Cardiac fibroblast (primary cell): ENCODE results near the gene ENTPD6.

Source experiments
- DNase-seq, 2 donors: peaks; one replicate each; pipeline versions ENCODE4 v3.0.0 to v3.0.0-alpha.2; 2010; ENCODE audit warnings: low read depth in 2 of 2
- H3K4me3 ChIP-seq, 2 donors: replicated peaks in 1 of 2; 1 replicate in 1 of 2; 2 replicates in 1 of 2; pipeline ENCODE4 v1.5.1; 2011; ENCODE audit warnings: low read depth in 2 of 2, low read length in 2 of 2, mild to moderate bottlenecking in 2 of 2, moderate library complexity in 1 of 2
- TF ChIP-seq, protein P1 (sequence below): IDR thresholded peaks from one replicate; pipeline ENCODE4 v1.5.1; 2011; ENCODE audit warnings: low read depth, mild to moderate bottlenecking, low read length, inconsistent platforms

The ENTPD6 gene

DNA sequence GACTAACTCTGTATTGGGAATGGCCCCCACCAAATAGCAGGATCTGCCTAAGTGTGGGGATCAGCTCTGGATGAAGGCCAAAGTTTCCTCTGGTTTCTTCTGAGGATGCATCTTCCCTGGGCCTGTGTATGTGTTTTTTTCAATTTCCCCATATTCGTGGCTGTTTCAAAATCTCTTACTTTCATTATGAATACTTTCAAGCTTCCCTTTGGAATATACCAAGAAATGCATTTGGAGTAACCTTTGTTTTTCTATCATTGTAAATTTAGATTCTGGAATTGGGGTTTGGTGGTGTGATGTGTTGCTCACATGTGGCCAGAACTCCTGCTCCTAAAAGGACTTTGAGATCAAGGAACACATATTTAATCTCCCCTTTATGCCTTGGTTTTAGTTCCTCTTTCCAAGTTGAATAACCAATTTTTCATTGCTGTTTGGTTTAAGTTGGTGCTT is 8.4 kb downstream of the ENTPD6 start:
- H3K4me3 ChIP-seq: no peak overlapping the region
- no peak for DNase-seq
- TF ChIP-seq, protein P1, sequence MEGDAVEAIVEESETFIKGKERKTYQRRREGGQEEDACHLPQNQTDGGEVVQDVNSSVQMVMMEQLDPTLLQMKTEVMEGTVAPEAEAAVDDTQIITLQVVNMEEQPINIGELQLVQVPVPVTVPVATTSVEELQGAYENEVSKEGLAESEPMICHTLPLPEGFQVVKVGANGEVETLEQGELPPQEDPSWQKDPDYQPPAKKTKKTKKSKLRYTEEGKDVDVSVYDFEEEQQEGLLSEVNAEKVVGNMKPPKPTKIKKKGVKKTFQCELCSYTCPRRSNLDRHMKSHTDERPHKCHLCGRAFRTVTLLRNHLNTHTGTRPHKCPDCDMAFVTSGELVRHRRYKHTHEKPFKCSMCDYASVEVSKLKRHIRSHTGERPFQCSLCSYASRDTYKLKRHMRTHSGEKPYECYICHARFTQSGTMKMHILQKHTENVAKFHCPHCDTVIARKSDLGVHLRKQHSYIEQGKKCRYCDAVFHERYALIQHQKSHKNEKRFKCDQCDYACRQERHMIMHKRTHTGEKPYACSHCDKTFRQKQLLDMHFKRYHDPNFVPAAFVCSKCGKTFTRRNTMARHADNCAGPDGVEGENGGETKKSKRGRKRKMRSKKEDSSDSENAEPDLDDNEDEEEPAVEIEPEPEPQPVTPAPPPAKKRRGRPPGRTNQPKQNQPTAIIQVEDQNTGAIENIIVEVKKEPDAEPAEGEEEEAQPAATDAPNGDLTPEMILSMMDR: no peak

DNA sequence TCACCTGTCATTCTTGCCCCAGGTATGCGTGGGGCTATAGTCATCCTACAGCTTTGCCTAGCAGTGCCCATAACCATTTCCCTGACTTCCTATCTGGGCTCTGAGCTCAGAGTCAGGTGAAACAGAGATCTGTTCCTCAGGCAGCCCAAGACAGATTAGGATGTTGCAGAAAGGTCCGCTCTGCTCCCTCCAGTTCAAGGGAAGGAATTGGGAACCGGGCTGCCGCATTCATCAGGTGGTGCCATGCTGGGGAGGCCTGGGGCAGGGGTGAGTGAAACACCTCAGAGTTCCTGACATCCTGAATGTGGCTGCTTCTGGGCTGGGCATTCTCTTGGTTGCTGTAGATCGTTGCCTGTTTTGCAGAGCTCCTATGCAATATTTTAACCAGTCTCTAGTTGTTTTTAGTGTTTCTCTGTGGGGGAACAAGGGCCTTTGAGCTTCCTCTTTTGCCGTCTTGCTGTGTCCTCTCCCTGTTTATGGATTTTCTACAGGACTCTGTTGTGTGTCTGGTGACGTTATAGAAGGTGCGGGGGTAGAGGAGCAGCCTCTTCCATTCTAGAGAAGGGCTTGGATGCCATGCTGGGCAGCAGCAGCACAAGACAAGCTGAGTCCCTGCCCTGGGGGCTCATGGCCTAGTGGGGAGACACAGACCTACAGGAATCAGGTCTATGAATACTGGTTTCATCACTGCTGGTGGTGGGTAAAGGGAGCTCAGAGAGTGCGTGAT is 9.2 kb downstream of the ENTPD6 start:
- no peak overlapping the region for H3K4me3 ChIP-seq
- DNase-seq: no peak
- TF ChIP-seq, protein P1: no peak

DNA sequence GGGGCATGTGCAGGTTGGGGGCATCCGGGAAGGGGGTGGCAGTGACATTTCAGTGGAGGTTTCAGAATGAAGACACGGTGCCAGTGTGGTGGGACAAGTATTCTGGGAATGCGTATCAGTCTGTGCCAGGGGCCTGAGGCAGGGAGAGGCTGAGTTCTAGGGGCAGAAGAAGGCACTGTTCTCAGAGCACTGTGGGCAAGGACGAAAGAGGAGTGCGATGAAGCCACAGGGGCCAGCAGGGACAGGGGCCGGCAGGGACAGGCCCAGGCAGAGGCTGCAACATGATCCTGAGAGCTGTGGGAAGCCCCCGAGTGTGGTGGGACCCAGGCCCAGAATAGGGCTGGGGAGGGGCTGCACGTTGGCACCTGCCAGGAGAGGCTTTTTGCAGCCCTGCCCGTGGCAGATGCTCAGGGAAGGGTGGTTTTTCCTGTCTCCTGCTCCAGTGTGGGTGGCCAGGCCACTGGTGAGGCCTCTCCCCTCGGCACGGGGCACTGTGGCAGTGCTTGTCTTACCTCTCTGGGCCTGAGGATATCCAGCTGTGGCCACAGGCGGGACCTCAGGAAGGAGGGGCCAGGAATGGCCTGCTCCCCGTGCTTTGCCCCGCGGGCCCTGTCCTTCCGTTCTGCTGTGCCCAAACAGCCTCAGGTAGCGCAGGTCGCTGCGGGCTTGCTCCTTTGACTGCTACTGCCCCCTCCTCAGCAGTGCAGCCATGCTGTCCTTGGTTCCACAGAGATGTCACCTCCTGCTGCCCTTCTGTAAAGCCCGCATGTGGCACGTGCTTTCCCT is 10.0 kb downstream of the ENTPD6 start:
- no peak for DNase-seq
- H3K4me3 ChIP-seq: no peak overlapping the region
- TF ChIP-seq, protein P1: no peak

DNA sequence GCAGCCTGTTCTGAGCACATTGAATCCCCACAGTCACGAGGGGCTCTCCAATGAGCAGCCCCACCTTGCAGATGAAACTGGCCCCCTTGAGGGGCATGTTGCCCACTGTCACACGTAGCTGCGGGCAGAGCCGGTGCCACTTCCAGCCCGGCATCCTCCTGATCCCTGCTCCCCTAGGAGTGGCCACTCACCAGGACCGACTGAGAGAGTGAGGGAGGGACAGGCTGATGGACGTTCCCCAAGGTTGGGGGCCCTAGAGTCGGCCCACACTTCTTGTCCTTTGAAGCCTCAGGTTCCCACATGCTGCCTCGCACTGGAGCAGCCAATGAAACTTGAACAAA is 10.5 kb downstream of the ENTPD6 start:
- TF ChIP-seq, protein P1: no peak
- DNase-seq: no peak
- no peak overlapping the region for H3K4me3 ChIP-seq

DNA sequence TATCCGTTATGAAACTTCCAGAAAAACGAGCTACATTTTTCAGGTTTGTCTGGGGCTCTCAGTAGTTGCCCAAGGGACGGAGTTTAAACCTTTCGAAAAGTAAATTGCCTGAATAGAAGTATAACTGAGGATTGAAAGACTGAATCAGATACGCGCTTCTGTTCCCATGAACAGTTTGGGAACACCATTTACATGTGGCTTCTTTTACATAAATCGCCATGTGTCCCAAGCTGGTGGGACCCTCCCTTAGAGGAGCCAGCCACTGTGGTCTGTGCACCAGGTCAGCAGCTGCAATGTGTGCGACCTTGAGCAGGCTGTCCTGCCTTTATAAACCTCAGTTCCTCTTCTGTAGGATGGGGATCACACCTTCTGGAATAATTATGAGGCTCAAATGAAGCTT is 11.0 kb downstream of the ENTPD6 start:
- no peak for DNase-seq
- TF ChIP-seq, protein P1: no peak
- no peak overlapping the region for H3K4me3 ChIP-seq

DNA sequence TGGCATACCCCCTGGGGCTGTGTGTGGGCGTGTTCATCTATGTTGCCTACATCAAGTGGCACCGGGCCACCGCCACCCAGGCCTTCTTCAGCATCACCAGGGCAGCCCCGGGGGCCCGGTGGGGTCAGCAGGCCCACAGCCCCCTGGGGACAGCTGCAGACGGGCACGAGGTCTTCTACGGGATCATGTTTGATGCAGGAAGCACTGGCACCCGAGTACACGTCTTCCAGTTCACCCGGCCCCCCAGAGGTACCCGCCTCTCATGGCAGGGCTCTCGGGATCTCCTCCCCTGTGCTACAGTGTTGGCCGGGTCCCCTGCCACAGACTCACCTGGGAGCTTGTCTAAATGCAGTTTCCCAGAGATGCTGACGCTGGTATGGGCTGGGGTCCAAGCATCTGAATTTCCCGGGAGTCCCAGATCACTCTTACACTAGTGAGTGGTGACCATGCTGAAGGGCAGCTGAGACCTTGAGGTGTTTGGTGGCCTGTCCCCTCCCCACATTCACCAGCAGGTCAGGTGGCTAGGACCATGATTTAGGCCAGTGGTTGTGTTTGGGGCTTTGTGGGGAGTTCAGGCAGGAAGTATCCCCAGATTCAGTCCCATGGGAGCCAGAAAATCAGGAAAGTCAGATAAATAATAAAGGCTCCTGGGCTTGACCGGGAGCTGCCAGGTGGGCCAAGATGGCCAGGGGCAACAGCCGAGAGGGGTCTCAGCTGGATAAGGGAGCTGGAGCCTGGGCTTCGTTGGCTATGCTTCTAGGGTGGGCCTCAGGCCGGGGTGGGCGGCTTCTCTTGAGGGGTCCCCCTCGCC is 11.8 kb downstream of the ENTPD6 start:
- H3K4me3 ChIP-seq: no peak overlapping the region
- TF ChIP-seq, protein P1: no peak
- DNase-seq: no peak
